ENCODE measurements around the gene JPH2.

Gene JPH2

GRCh38 chr20:44102582-44102981, 84.4 kb downstream of the JPH2 start:
- H3K79me2 ChIP-seq (ENCODE audit: control insufficient read depth, insufficient read depth, low read length, poor library complexity) = no peaks in the 10 kb centered on the region
- H2AK5ac ChIP-seq (ENCODE audit: low read length) = no peak overlapping the region
- no peak overlapping the region for H3K14ac ChIP-seq (ENCODE audit: low read length)
- no peaks in the 10 kb centered on the region for H3K9me3 ChIP-seq (ENCODE audit: insufficient read depth, low read depth, low read length)
- H3K9ac ChIP-seq (ENCODE audit: low read length) = no peak overlapping the region
- H4K91ac ChIP-seq (ENCODE audit: low read depth, low read length) = no peak overlapping the region
- no peak overlapping the region for H2BK120ac ChIP-seq (ENCODE audit: insufficient read depth, low read length, poor library complexity)
- H3K4ac ChIP-seq (ENCODE audit: low read depth, low read length) = no peak overlapping the region
- H2BK5ac ChIP-seq (ENCODE audit: low read depth, low read length, poor library complexity) = no peak overlapping the region
- H3K4me2 ChIP-seq (ENCODE audit: low read length) = no peak overlapping the region
- no peak overlapping the region for H4K8ac ChIP-seq (ENCODE audit: low read depth, low read length)
- H3K4me1 ChIP-seq (ENCODE audit: control insufficient read depth in 1 of 2, insufficient read depth in 2 of 2, low read length in 2 of 2) = peaks cover 3 to 7% of the 10 kb centered on the region in 2 experiments
- H3K79me1 ChIP-seq (ENCODE audit: low read length) = peaks cover under 1% of the 10 kb centered on the region
- no peak for DNase-seq
- no peak overlapping the region for H3K23ac ChIP-seq (ENCODE audit: low read length)
- H3K18ac ChIP-seq (ENCODE audit: low read length) = no peak overlapping the region
- no peak overlapping the region for H2BK12ac ChIP-seq (ENCODE audit: low read length)
- no CpG with 5 or more reads among the region's 1 CpG for WGBS (ENCODE audit: extremely low coverage, insufficient coverage, insufficient read length)
- H4K12ac ChIP-seq (ENCODE audit: low read depth, low read length) = no peak overlapping the region
- no peak overlapping the region for H3K4me3 ChIP-seq (ENCODE audit: low read depth, low read length)
- H3K27me3 ChIP-seq (ENCODE audit: insufficient read depth, low read length) = no peaks in the 10 kb centered on the region
- no peak overlapping the region for H3K27ac ChIP-seq (ENCODE audit: low read depth, low read length)
- H3K36me3 ChIP-seq (ENCODE audit: control insufficient read depth in 1 of 2, insufficient read depth in 2 of 2, low read length in 2 of 2) = no peaks in the 10 kb centered on the region
- no peak overlapping the region for H2AFZ ChIP-seq (ENCODE audit: insufficient read depth, low read length, poor library complexity)

- H3K23ac ChIP-seq (ENCODE audit: low read length) = no peak overlapping the region
- no peak overlapping the region for H4K8ac ChIP-seq (ENCODE audit: low read depth, low read length)
- H2AFZ ChIP-seq (ENCODE audit: insufficient read depth, low read length, poor library complexity) = no peak overlapping the region
- H3K36me3 ChIP-seq (ENCODE audit: control insufficient read depth in 1 of 2, insufficient read depth in 2 of 2, low read length in 2 of 2) = no peaks in the 10 kb centered on the region
- no peak overlapping the region for H3K4me2 ChIP-seq (ENCODE audit: low read length)
- H3K4ac ChIP-seq (ENCODE audit: low read depth, low read length) = no peak overlapping the region
- no peak overlapping the region for H2BK12ac ChIP-seq (ENCODE audit: low read length)
- H3K9me3 ChIP-seq (ENCODE audit: insufficient read depth, low read depth, low read length) = no peaks in the 10 kb centered on the region
- H3K9ac ChIP-seq (ENCODE audit: low read length) = no peak overlapping the region
- no peak overlapping the region for H2AK5ac ChIP-seq (ENCODE audit: low read length)
- no CpG with 5 or more reads among the region's 7 CpGs for WGBS (ENCODE audit: extremely low coverage, insufficient coverage, insufficient read length)
- no peak for DNase-seq
- H3K4me3 ChIP-seq (ENCODE audit: low read depth, low read length) = no peak overlapping the region
- H3K27me3 ChIP-seq (ENCODE audit: insufficient read depth, low read length) = no peaks in the 10 kb centered on the region
- no peaks in the 10 kb centered on the region for H3K79me2 ChIP-seq (ENCODE audit: control insufficient read depth, insufficient read depth, low read length, poor library complexity)
- no peak overlapping the region for H2BK120ac ChIP-seq (ENCODE audit: insufficient read depth, low read length, poor library complexity)
- H3K14ac ChIP-seq (ENCODE audit: low read length) = no peak overlapping the region
- H3K27ac ChIP-seq (ENCODE audit: low read depth, low read length) = no peak overlapping the region
- H3K4me1 ChIP-seq (ENCODE audit: control insufficient read depth in 1 of 2, insufficient read depth in 2 of 2, low read length in 2 of 2) = peaks cover 5 to 9% of the 10 kb centered on the region in 2 experiments
- H3K18ac ChIP-seq (ENCODE audit: low read length) = no peak overlapping the region
- H4K12ac ChIP-seq (ENCODE audit: low read depth, low read length) = no peak overlapping the region
- H3K79me1 ChIP-seq (ENCODE audit: low read length) = peaks cover 2% of the 10 kb centered on the region
- no peak overlapping the region for H2BK5ac ChIP-seq (ENCODE audit: low read depth, low read length, poor library complexity)
- H4K91ac ChIP-seq (ENCODE audit: low read depth, low read length) = no peak overlapping the region
Measured at GRCh38 chr20:44099832-44100231, 87.2 kb downstream of the JPH2 start.

GRCh38 chr20:44098657-44099056, 88.3 kb downstream of the JPH2 start:
- Histone ChIP-seq H2AFZ (ENCODE audit: insufficient read depth, low read length, poor library complexity) (no peak overlapping the region), H3K27ac (ENCODE audit: low read depth, low read length) (no peak overlapping the region), H3K4me3 (ENCODE audit: low read depth, low read length) (no peak overlapping the region), H2AK5ac (ENCODE audit: low read length) (no peak overlapping the region), H3K9me3 (ENCODE audit: insufficient read depth, low read depth, low read length) (no peaks in the 10 kb centered on the region), H2BK5ac (ENCODE audit: low read depth, low read length, poor library complexity) (no peak overlapping the region), H2BK120ac (ENCODE audit: insufficient read depth, low read length, poor library complexity) (no peak overlapping the region), H2BK12ac (ENCODE audit: low read length) (no peak overlapping the region), H3K18ac (ENCODE audit: low read length) (no peak overlapping the region), H3K23ac (ENCODE audit: low read length) (no peak overlapping the region), H4K91ac (ENCODE audit: low read depth, low read length) (no peak overlapping the region), H4K8ac (ENCODE audit: low read depth, low read length) (no peak overlapping the region), H3K27me3 (ENCODE audit: insufficient read depth, low read length) (no peaks in the 10 kb centered on the region), H3K4ac (ENCODE audit: low read depth, low read length) (no peak overlapping the region), H3K79me2 (ENCODE audit: control insufficient read depth, insufficient read depth, low read length, poor library complexity) (no peaks in the 10 kb centered on the region), H3K14ac (ENCODE audit: low read length) (no peak overlapping the region), H3K79me1 (ENCODE audit: low read length) (peaks cover 2% of the 10 kb centered on the region), H3K4me1 (ENCODE audit: control insufficient read depth in 1 of 2, insufficient read depth in 2 of 2, low read length in 2 of 2) (peaks cover 5 to 9% of the 10 kb centered on the region in 2 experiments), H3K9ac (ENCODE audit: low read length) (no peak overlapping the region), H3K36me3 (ENCODE audit: control insufficient read depth in 1 of 2, insufficient read depth in 2 of 2, low read length in 2 of 2) (no peaks in the 10 kb centered on the region), H4K12ac (ENCODE audit: low read depth, low read length) (no peak overlapping the region), H3K4me2 (ENCODE audit: low read length) (no peak overlapping the region)
- no peak for DNase-seq
- no CpG with 5 or more reads among the region's 5 CpGs for WGBS (ENCODE audit: extremely low coverage, insufficient coverage, insufficient read length)

- H2AK5ac ChIP-seq (ENCODE audit: low read length) = no peak overlapping the region
- DNase-seq = no peak
- no peak overlapping the region for H4K91ac ChIP-seq (ENCODE audit: low read depth, low read length)
- no peaks in the 10 kb centered on the region for H3K27me3 ChIP-seq (ENCODE audit: insufficient read depth, low read length)
- H3K4me3 ChIP-seq (ENCODE audit: low read depth, low read length) = no peak overlapping the region
- no peak overlapping the region for H4K8ac ChIP-seq (ENCODE audit: low read depth, low read length)
- H3K9me3 ChIP-seq (ENCODE audit: insufficient read depth, low read depth, low read length) = no peaks in the 10 kb centered on the region
- no peak overlapping the region for H3K18ac ChIP-seq (ENCODE audit: low read length)
- no peaks in the 10 kb centered on the region for H3K36me3 ChIP-seq (ENCODE audit: control insufficient read depth in 1 of 2, insufficient read depth in 2 of 2, low read length in 2 of 2)
- H2BK12ac ChIP-seq (ENCODE audit: low read length) = no peak overlapping the region
- H3K9ac ChIP-seq (ENCODE audit: low read length) = no peak overlapping the region
- no peak overlapping the region for H2AFZ ChIP-seq (ENCODE audit: insufficient read depth, low read length, poor library complexity)
- peaks cover 5 to 9% of the 10 kb centered on the region in 2 experiments for H3K4me1 ChIP-seq (ENCODE audit: control insufficient read depth in 1 of 2, insufficient read depth in 2 of 2, low read length in 2 of 2)
- no peak overlapping the region for H3K4me2 ChIP-seq (ENCODE audit: low read length)
- no peak overlapping the region for H2BK5ac ChIP-seq (ENCODE audit: low read depth, low read length, poor library complexity)
- H3K79me1 ChIP-seq (ENCODE audit: low read length) = peaks cover 2% of the 10 kb centered on the region
- no peak overlapping the region for H3K27ac ChIP-seq (ENCODE audit: low read depth, low read length)
- no peak overlapping the region for H3K4ac ChIP-seq (ENCODE audit: low read depth, low read length)
- H3K23ac ChIP-seq (ENCODE audit: low read length) = no peak overlapping the region
- no peaks in the 10 kb centered on the region for H3K79me2 ChIP-seq (ENCODE audit: control insufficient read depth, insufficient read depth, low read length, poor library complexity)
- no peak overlapping the region for H3K14ac ChIP-seq (ENCODE audit: low read length)
- no peak overlapping the region for H4K12ac ChIP-seq (ENCODE audit: low read depth, low read length)
- no peak overlapping the region for H2BK120ac ChIP-seq (ENCODE audit: insufficient read depth, low read length, poor library complexity)
- no CpG with 5 or more reads among the region's 6 CpGs for WGBS (ENCODE audit: extremely low coverage, insufficient coverage, insufficient read length)
Measured at GRCh38 chr20:44098256-44098630, 88.7 kb downstream of the JPH2 start.

Data from trophoblast cell (in vitro differentiated cells and primary cell).